Measurements from ENCODE around the gene KCNMA1.

DNA sequence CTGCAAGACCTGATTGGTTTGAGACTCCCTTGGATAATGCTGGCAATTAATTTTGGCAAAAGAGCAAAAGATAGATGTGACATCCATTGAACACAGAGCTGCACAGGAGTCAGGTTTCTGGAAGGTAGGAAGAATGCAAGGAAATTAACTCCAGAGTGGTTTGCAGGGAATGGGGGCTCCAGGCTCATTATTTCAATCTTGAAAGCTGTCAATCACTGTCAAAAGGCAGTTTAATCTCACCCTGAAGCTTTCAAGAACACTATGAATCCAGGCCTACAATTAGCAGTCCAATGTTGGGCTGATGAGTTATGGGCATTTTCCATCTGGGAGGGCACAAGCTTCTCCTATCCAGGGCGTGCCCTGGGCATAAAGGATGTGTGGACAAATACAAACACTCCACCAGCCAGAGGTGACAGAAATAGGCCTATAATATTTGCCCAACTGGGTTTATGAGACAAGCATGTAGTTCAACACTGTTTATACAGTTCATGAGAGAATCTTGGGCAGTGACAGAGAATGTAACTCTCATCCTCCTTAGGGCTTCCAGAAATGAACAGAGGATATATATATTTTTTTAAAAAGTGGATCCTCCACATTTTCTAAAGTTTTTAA is 80.5 kb downstream of the KCNMA1 start:
- TF ChIP-seq, protein P1, sequence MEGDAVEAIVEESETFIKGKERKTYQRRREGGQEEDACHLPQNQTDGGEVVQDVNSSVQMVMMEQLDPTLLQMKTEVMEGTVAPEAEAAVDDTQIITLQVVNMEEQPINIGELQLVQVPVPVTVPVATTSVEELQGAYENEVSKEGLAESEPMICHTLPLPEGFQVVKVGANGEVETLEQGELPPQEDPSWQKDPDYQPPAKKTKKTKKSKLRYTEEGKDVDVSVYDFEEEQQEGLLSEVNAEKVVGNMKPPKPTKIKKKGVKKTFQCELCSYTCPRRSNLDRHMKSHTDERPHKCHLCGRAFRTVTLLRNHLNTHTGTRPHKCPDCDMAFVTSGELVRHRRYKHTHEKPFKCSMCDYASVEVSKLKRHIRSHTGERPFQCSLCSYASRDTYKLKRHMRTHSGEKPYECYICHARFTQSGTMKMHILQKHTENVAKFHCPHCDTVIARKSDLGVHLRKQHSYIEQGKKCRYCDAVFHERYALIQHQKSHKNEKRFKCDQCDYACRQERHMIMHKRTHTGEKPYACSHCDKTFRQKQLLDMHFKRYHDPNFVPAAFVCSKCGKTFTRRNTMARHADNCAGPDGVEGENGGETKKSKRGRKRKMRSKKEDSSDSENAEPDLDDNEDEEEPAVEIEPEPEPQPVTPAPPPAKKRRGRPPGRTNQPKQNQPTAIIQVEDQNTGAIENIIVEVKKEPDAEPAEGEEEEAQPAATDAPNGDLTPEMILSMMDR (conservative IDR thresholded peaks at IDR 0.05; ENCODE audit: low read depth, low read length), result no peak
- TF ChIP-seq EZH2 (IDR thresholded peaks at IDR 0.05; ENCODE audit: low read length, unreplicated experiment), result no peak

Measured in PC-3 (cell line).